GDM1 (cell line): ENCODE data around the gene OTOGL.
"Not testable (repeated sequence)": the region's sequence is repeated elsewhere in the genome, so short reads cannot be mapped to it uniquely, and the experiment has no call there.

Source experiments
- DNase-seq: peaks from one replicate; lab custom pipeline; 2025; lab: John Stamatoyannopoulos, UW

Gene OTOGL

GRCh38 chr12:80282761-80283160 lies 183.4 kb downstream of the OTOGL start:
- DNase-seq: no peak

- DNase-seq: no peak
These were observed 191.9 kb downstream of the OTOGL start for GRCh38 chr12:80291108-80291754.

- DNase-seq: no peak
These were observed 194.0 kb downstream of the OTOGL start for GRCh38 chr12:80293347-80293746.

- DNase-seq: no peak
These were observed 194.4 kb downstream of the OTOGL start for GRCh38 chr12:80293759-80294158.

- DNase-seq: no peak
These were observed 199.9 kb downstream of the OTOGL start for GRCh38 chr12:80299219-80299618.

GRCh38 chr12:80299976-80300375 lies 200.6 kb downstream of the OTOGL start:
- DNase-seq: no peak

GRCh38 chr12:80307436-80307835 lies 208.1 kb downstream of the OTOGL start:
- not testable (repeated sequence) for DNase-seq

GRCh38 chr12:80313209-80313608 lies 213.9 kb downstream of the OTOGL start:
- DNase-seq: no peak

GRCh38 chr12:80314741-80315140 lies 215.4 kb downstream of the OTOGL start:
- no peak for DNase-seq

- DNase-seq: no peak
These were observed 216.9 kb downstream of the OTOGL start for GRCh38 chr12:80316222-80316621.

GRCh38 chr12:80317307-80317706 lies 218.0 kb downstream of the OTOGL start:
- DNase-seq: no peak

GRCh38 chr12:80317899-80318298 lies 218.6 kb downstream of the OTOGL start:
- DNase-seq: no peak

GRCh38 chr12:80320121-80320678 lies 220.9 kb downstream of the OTOGL start:
- no peak for DNase-seq

- no peak for DNase-seq
These were observed 222.3 kb downstream of the OTOGL start for GRCh38 chr12:80321653-80322052.

- no peak for DNase-seq
These were observed 226.0 kb downstream of the OTOGL start for GRCh38 chr12:80325167-80325959.

GRCh38 chr12:80332827-80333226 lies 233.5 kb downstream of the OTOGL start:
- DNase-seq: no peak

- no peak for DNase-seq
These were observed 253.1 kb downstream of the OTOGL start for GRCh38 chr12:80352474-80352873.

GRCh38 chr12:80353254-80353653 lies 253.9 kb downstream of the OTOGL start:
- no peak for DNase-seq

GRCh38 chr12:80356097-80356496 lies 256.8 kb downstream of the OTOGL start:
- DNase-seq: no peak

- no peak for DNase-seq
These were observed 260.4 kb downstream of the OTOGL start for GRCh38 chr12:80359703-80360102.

- no peak for DNase-seq
These were observed 264.7 kb downstream of the OTOGL start for GRCh38 chr12:80364056-80364455.

- DNase-seq: no peak
These were observed 274.3 kb downstream of the OTOGL start for GRCh38 chr12:80373666-80374065.

- no peak for DNase-seq
These were observed 275.3 kb downstream of the OTOGL start for GRCh38 chr12:80374615-80375014.
